ENCODE data around the gene MSN.

Gene MSN

GRCh38 chrX:65702956-65703355 lies 35.5 kb downstream of the MSN start:
- Histone ChIP-seq H3K4me3 (ENCODE audit: insufficient read depth, low read length, poor library complexity, severe bottlenecking) (no peak overlapping the region), H2AFZ (ENCODE audit: low read depth, low read length, severe bottlenecking) (no peak overlapping the region), H3K27ac (ENCODE audit: low read depth, low read length) (no peak overlapping the region), H3K9me2 (replicated peaks; ENCODE audit: insufficient read depth, low read length) (no peaks in the 10 kb centered on the region), H3K36me3 (ENCODE audit: low read length) (no peaks in the 10 kb centered on the region), H3K9ac (ENCODE audit: low read length) (no peak overlapping the region), H3F3A (ENCODE audit: insufficient read depth) (peaks cover 4% of the 10 kb centered on the region), H3K9me3 (ENCODE audit: insufficient read depth, low read length) (no peaks in the 10 kb centered on the region), H4K20me1 (ENCODE audit: low read depth, low read length) (no peaks in the 10 kb centered on the region), H3K27me3 (ENCODE audit: low read length) (no peaks in the 10 kb centered on the region), H3K4me2 (ENCODE audit: low read depth, low read length, poor library complexity, severe bottlenecking) (no peak overlapping the region), H3K79me2 (ENCODE audit: insufficient read depth, low read length) (peaks cover 73% of the 10 kb centered on the region)
- TF ChIP-seq EZH2phosphoT487 (conservative IDR thresholded peaks at IDR 0.05; ENCODE audit: low read length): no peak
- no peak for TF ChIP-seq CTCF (IDR thresholded peaks at IDR 0.05; ENCODE audit: insufficient read depth, low read length, poor library complexity, severe bottlenecking)

GRCh38 chrX:65705439-65705838 lies 38.0 kb downstream of the MSN start:
- Histone ChIP-seq H2AFZ (ENCODE audit: low read depth, low read length, severe bottlenecking) (no peak overlapping the region), H3K4me2 (ENCODE audit: low read depth, low read length, poor library complexity, severe bottlenecking) (no peak overlapping the region), H3F3A (ENCODE audit: insufficient read depth) (no peaks in the 10 kb centered on the region), H3K27me3 (ENCODE audit: low read length) (no peaks in the 10 kb centered on the region), H3K36me3 (ENCODE audit: low read length) (no peaks in the 10 kb centered on the region), H3K27ac (ENCODE audit: low read depth, low read length) (no peak overlapping the region), H3K9ac (ENCODE audit: low read length) (no peak overlapping the region), H3K4me3 (ENCODE audit: insufficient read depth, low read length, poor library complexity, severe bottlenecking) (no peak overlapping the region), H3K79me2 (ENCODE audit: insufficient read depth, low read length) (peaks cover 70% of the 10 kb centered on the region), H4K20me1 (ENCODE audit: low read depth, low read length) (no peaks in the 10 kb centered on the region), H3K9me3 (ENCODE audit: insufficient read depth, low read length) (no peaks in the 10 kb centered on the region), H3K9me2 (replicated peaks; ENCODE audit: insufficient read depth, low read length) (no peaks in the 10 kb centered on the region)
- no peak for TF ChIP-seq CTCF (IDR thresholded peaks at IDR 0.05; ENCODE audit: insufficient read depth, low read length, poor library complexity, severe bottlenecking)
- no peak for TF ChIP-seq EZH2phosphoT487 (conservative IDR thresholded peaks at IDR 0.05; ENCODE audit: low read length)

GRCh38 chrX:65706041-65706828 lies 38.8 kb downstream of the MSN start:
- H4K20me1 ChIP-seq (ENCODE audit: low read depth, low read length): no peaks in the 10 kb centered on the region
- peaks cover 62% of the 10 kb centered on the region for H3K79me2 ChIP-seq (ENCODE audit: insufficient read depth, low read length)
- no peak overlapping the region for H2AFZ ChIP-seq (ENCODE audit: low read depth, low read length, severe bottlenecking)
- no peak overlapping the region for H3K4me2 ChIP-seq (ENCODE audit: low read depth, low read length, poor library complexity, severe bottlenecking)
- TF ChIP-seq CTCF (IDR thresholded peaks at IDR 0.05; ENCODE audit: insufficient read depth, low read length, poor library complexity, severe bottlenecking): no peak
- H3K27me3 ChIP-seq (ENCODE audit: low read length): no peaks in the 10 kb centered on the region
- no peaks in the 10 kb centered on the region for H3K9me3 ChIP-seq (ENCODE audit: insufficient read depth, low read length)
- H3K9ac ChIP-seq (ENCODE audit: low read length): no peak overlapping the region
- H3K36me3 ChIP-seq (ENCODE audit: low read length): no peaks in the 10 kb centered on the region
- no peak overlapping the region for H3K4me3 ChIP-seq (ENCODE audit: insufficient read depth, low read length, poor library complexity, severe bottlenecking)
- H3K27ac ChIP-seq (ENCODE audit: low read depth, low read length): peak overlapping the region; percentile 26; the same call in 1 of the 2 replicates
- H3F3A ChIP-seq (ENCODE audit: insufficient read depth): no peaks in the 10 kb centered on the region
- no peaks in the 10 kb centered on the region for H3K9me2 ChIP-seq (replicated peaks; ENCODE audit: insufficient read depth, low read length)

All from SU-DHL-6 (cell line).